Ramos (cell line): ENCODE measurements around the gene POLE.

Experiments used
- in situ Hi-C: fragments of 300-500 bp; cut with MboI; formaldehyde crosslinking; loops from one replicate; pipeline ENCODE4 v1.14.3; 2022; ENCODE audit warnings: low sequenced_read_pairs; ENCODE audit not compliant: unreplicated experiment

Gene POLE

DNA sequence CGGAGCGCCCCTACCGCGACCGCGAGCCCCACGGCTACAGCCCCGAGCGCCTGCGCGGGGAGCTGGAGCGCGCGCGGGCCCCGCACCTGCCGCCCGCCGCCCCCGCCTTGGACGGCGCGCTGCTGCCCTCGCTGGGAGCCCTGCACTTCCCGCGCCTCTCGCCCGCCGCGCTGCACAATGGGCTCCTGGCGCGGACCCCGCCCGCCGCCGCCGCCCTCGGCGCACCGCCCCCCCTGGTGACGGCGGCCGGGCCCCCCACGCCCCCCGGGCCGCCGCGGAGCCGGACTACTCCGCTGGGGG, 103.8 kb downstream of the POLE start:
- in situ Hi-C loops = no loop called here

DNA sequence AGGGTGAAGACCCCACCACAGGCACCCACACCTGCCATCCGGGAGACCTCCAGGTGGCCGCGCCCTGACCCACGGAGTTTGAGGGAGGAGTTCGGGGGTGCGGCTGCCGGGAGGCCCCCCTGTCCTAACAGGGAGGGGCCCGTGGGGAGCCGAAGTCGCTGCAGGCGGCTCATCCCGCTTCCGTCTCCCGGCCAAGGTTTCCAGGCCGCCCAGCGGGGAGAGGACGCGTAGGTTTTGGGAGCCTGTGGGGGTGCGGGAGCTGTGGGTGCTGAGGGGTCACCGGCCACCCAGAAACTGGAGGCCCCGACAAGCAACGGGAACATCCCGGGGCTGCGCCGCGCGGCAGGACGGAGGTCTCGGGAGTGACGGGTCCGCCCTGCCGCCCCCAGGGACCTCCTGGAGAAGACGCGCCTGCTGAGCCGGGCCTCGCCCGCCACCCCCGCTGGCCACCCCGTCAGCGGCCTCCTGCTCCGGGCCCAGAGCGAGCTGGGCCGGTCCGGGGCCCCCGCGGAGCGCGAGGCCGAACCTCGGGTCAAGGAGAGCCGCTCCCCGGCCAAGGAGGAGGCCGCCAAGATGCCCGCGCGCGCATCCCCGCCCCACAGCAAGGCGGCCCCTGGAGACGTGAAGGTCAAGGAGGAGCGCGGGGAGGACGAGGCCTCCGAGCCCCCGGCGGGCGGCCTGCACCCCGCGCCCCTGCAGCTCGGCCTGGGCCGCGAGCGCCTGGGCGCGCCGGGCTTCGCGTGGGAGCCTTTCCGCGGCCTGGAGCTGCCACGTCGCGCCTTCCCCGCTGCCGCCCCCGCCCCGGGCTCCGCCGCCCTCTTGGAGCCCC, 104.3 kb downstream of the POLE start:
- in situ Hi-C loops = no loop called here

DNA sequence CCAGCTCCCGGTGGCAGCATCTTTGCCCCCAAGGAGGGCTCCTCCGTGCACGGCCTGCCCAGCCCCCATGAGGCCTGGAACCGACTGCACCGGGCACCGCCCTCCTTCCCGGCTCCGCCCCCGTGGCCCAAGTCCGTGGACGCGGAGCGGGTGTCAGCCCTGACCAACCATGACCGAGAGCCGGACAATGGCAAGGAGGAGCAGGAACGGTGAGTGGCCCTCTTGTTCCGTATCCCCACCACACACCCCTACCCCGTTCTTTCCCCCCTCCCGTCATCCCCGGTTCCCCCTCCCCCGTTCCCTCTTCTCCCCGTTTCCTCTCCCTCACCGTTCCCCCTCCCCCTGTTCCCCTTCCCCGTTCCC, 105.1 kb downstream of the POLE start:
- in situ Hi-C loops = no loop called here

DNA sequence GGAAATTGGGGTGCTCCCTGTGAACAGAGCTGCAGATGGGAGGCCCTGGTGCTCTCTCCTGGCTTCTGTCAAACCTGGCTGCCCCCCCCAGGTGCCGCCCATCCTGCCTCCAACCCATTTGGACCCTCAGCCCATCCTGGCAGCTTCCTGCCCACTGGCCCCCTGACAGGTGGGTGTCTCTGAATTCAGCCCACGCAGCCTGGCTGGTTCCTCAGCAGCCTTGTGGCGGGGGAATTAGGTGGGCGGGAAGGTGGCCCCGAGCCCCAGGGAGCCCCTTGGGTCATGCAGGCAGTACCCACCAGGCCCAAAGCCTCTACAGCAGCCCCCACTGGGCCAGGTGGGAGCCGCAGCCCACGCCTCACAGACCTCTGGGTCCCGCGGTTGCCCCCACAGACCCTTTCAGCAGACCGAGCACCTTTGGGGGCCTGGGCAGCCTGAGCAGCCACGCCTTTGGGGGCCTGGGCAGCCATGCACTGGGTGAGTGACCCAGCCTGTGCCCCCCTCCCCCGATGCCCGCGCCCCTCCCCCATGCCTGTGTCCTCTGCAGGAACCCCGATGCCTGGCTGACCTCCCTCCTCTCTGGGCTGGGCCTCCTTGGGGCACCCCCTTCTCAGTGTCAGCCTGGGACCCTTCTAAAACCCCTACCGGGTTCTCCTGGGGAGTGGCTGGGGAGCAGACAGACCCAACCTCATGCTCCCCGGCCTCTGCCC, 105.6 kb downstream of the POLE start:
- in situ Hi-C loops = no loop called here

DNA sequence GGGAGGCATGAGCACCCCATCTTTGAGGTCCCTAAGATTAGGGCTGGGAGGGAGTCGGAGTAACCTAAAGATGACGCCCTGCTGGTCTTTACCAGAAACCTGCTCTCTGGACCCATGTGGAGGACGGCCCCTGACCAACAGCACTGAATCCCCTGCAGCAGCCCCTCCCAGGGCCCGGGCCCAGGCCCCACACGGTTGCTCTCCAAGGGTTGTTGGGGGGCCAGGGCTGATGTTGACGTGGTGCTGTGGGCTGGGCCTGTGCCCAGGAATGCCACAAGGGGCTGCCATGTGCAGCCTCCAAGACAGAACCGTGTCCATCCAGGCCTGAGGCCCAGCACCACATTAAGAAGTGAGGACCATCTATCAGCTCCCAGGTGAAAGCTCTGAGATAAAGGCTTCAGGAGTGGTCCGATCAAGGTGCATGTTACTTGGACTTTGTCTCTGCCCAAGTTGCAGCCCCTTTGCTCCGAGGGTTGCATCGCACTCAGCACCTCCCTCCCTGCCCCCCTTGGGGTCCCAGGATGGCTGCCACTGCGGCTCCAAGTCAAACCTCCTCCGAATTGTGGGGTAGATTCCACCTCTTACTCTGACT, 106.3 kb downstream of the POLE start:
- in situ Hi-C loops = no loop called here

DNA sequence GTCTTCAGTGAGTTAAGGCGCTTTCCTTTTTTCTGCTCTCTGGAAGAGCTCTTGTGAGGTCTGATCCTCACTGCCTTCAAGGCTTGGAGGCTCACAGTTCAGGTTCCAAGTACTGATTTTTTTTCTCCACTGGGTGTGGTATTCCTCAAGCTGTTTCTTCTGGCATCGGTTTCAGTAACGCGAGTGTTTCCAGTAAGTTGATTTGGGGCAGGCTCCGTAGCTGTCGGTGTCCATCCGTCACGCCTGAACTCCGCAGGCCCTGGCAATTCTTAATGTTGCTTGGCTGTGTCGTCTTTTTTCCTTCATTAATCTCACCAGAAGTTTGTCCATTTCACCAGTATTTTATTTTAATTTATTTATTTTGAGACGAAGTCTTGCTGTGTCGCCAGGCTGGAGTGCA, 107.4 kb downstream of the POLE start:
- in situ Hi-C loops = no loop called here

DNA sequence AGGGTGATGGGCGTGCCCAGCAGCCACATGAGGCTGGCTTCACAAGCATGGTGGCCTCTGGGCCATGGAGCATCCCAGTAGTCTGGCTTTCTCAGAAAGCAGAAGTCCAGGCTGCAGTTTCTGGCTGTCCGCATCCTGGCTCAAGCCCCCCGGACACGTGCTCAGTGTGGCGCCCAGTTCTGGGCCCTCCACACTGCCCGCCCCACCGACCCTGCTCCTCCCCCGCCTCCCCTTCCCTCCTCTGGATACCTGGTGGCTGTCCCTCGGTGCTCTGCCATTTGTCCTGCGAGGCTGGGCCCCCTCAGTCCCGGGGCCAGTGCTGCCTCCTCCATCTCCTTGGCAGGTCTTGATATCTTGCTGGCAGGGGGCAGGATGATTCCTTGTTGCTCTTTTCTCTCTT, 108.3 kb downstream of the POLE start:
- in situ Hi-C loops = no loop called here

DNA sequence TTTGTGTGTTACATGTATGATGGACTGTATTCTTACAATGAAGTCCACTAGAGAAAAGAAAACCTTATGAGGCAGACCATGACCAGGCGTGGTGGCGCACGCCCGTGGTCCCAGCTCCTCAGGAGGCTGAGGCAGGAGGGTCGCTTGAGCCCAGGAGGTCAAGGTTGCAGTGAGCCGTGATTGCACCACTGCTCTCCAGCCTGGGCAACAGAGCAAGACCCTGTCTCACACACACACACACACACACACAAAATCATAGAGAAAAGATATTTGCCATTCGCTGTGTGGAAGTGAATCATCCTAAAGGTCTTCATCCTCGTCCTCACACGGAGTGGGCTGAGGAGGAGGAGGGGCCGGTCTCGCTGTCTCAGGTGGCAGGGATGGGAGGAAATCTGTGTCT, 109.0 kb downstream of the POLE start:
- in situ Hi-C loops = no loop called here

DNA sequence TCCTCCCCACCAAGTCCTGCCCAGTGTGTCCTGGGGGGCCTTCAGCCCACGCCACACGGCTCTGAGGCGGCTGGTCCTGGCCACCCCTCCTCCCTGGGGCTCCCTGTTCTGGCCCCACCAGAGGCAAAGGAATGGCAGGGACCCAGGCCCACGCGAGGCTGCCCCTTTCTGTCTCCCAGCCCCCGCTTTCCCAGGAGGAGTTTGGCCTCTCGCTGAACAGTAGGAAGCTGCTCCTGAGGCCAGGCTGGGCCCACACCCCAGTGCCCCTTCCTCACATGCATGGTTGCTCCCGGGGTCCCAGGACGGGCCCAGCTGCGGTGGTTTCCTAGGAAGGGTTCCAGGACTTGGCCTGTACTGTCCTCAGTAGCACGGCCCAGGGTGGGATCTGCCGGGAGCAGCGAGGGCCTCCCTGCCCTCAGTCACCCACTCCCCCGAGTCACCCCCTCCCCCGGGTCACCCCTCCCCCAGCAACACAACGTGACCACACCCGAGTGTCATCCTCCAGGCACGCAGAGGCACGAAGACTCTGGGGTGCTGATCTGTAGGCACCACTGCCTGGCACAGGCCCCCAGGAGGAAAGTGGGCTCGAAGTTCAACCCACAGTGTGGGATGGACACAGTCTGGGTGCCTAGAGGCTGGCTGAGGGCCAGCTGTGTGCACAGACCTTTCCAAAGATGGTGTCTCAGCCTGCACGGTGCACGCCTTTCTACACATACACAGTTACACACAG, 109.8 kb downstream of the POLE start:
- in situ Hi-C loops = no loop called here

DNA sequence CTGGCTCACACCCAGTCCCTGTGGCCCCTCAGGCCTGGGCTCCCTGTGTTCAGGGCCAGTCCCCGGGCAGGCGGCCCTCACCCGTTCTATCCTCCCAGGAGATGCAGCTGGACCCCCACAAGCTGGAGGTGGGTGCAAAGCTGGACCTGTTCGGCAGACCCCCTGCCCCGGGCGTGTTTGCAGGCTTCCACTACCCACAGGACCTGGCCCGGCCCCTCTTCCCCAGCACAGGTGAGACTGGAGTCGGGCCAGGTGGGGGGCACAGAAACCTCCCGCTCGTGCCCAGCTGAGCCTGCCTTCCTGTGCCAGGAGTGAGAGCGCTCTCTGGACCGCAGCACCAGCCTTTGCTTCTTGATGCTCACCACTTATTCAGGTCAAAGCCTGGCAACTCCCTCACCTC, 110.4 kb downstream of the POLE start:
- in situ Hi-C loops = no loop called here

DNA sequence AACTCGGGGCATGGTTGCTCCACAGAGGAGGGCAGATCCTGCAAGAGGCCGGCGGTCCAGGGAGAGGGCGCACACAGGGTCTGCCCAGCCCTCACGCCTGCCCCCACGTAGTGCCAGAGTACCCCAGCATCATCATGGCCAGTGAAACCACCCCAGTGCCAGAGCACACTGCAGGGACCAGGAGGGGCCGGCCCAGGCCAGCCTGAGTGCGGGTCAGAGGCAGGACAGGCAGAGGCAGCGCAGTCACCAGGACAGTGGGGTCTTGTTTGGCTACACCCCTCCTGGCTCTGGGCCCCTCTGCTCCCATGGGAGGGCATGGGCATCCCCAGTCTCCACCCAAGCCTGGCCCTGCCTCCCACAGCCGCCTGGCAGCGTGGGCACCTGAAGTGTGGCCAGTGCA, 111.5 kb downstream of the POLE start:
- in situ Hi-C loops = no loop called here

DNA sequence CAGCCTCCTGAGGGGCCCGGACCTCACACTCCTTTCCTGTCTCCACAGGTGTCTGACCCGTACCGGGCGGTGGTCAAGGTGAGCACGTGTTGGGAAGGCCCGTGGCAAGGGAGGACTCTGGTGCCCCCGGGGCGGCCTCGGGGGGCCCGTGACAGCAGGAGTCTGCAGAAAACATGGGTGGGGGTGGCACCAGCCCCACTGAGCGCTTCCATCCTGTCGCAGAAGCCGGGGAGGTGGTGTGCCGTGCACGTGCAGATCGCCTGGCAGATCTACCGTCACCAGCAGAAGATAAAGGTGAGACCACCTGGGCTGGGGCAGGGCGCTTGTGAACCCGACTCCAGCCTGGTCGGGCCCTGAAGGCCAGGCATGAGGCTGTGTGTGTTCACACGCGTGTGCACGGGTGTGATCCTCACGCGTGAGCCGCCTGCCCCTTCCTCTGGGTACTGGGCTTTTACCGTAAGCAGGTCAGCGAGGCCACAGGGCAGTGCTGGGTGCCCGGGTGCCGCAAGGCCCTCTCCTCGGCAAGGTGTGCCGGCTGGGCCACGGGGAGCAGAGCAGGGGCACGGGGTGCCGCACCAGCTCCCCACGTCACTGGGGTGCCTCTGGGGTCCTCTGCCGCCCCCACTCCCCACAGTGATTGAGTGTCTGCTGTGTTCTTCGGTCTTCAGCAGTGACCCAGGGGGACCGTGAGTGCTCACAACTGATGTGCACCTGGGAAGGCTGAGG, 112.7 kb downstream of the POLE start:
- in situ Hi-C loops = no loop called here
